T-helper 2 cell (primary cell): ENCODE data around the gene PCDHB2.
"Not testable (repeated sequence)": the region's sequence is repeated elsewhere in the genome, so short reads cannot be mapped to it uniquely, and the experiment has no call there.

ENCODE experiments used
- DNase-seq, 5 experiments: peaks; one replicate each; pipeline versions ENCODE4 v3.0.0 to v3.0.0-alpha.2; 2012 to 2022

PCDHB2 gene

GRCh38 chr5:141137346-141137745, 42.9 kb downstream of the PCDHB2 start:
- not testable (repeated sequence) for DNase-seq
